Measurements from ENCODE around the gene PSMD3. TPM values are rescaled to one million over a fixed set of nuclear protein-coding genes. Genes with fewer than 3 reads are reported as not detected.

PSMD3 gene
- total and polyA plus RNA-seq, 2 of the 4 experiments (the other 2 are of a cell fraction): 123 to 155 TPM

- TF ChIP-seq RCOR1 (IDR thresholded peaks at IDR 0.05; ENCODE audit: insufficient replicate concordance, low read length): no peak
- TF ChIP-seq NFE2L2 (IDR thresholded peaks at IDR 0.05; ENCODE audit: low read depth, low read length): no peak
- no peak for TF ChIP-seq MAFK (IDR thresholded peaks at IDR 0.05; ENCODE audit: low read depth, low read length)
- no peak for TF ChIP-seq FOS (IDR thresholded peaks at IDR 0.05; ENCODE audit: low read depth, low read length)
- TF ChIP-seq ELK1 (IDR thresholded peaks at IDR 0.05; ENCODE audit: borderline replicate concordance, low read depth, low read length): no peak
- TF ChIP-seq POLR2A (IDR thresholded peaks at IDR 0.05; ENCODE audit: low read depth, low read length): no peak
- no peak for TF ChIP-seq RAD21 (IDR thresholded peaks at IDR 0.05; ENCODE audit: low read length)
These were observed 39.5 kb downstream of the PSMD3 start (continued) for GRCh38 chr17:40020146-40020545.
